HCEC 1CT (cell line): Measurements from ENCODE around the gene ITIH5.
"Not testable (repeated sequence)": the region's sequence is repeated elsewhere in the genome, so short reads cannot be mapped to it uniquely, and the experiment has no call there.

Experiments used
- DNase-seq: peaks from one replicate; pipeline ENCODE4 v3.0.0-alpha.2; 2017

Gene ITIH5

GRCh38 chr10:7666253-7667023, at the start of gene ITIH5:
TSS of gene ITIH5 (minus strand) at chr10:7666966. CDS start at chr10:7666892, 74 bp downstream.
- DNase-seq = no peak

GRCh38 chr10:7715515-7715914, 48.7 kb upstream of the ITIH5 start:
- DNase-seq = no peak

DNA sequence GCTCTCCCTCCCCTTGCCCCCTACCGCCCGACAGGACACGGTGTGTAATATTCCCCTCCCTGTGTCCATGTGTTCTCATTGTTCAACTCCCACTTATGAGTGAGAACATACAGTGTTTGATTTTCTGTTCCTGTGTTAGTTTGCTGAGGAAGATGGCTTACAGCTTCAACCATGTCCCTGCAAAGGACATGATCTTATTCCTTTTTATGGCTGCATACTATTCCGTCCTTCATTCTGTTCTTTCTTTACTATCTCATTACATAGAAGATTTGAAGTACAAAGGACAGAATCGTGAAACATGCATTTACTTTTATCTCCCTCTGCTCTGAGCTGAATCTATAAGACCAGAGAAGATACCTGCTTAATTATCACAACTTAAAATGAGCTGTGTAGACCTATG, 44.3 kb upstream of the ITIH5 start:
- not testable (repeated sequence) for DNase-seq

DNA sequence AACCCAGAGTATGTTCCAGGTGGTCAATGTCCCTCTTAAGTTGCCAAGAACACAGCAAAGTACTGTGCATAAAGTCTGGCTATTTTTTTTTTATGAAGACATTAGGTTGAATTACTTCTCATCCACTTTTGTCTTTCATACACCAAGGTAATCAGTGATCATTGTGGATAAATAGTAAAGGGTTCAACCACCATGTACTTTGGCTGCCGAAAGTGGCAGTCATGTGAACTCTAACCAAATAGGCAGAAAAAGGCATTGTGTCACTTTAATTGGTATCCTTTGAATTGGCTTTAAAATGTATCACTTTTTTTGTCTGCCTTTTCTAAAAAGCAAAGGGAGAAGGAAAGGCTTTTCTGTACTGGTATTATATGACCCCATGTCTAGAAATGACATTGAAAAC, 43.7 kb upstream of the ITIH5 start:
- DNase-seq = no peak

DNA sequence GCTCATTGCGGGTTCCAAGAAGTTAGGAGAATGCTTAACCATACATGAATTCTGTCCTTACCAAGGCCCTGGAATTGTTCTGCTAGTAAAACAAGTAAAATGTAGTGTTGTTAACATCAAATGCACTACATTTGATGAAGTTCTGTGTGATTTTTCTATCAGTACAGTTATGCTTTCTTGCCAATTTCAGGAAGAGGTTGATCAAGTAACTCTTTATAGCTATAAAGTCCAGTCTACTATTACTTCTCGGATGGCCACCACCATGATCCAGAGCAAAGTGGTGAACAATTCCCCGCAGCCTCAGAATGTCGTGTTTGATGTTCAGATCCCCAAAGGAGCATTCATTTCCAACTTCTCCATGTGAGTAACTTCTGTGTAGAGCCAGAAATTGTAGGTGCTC, 42.1 kb upstream of the ITIH5 start:
- no peak for DNase-seq

DNA sequence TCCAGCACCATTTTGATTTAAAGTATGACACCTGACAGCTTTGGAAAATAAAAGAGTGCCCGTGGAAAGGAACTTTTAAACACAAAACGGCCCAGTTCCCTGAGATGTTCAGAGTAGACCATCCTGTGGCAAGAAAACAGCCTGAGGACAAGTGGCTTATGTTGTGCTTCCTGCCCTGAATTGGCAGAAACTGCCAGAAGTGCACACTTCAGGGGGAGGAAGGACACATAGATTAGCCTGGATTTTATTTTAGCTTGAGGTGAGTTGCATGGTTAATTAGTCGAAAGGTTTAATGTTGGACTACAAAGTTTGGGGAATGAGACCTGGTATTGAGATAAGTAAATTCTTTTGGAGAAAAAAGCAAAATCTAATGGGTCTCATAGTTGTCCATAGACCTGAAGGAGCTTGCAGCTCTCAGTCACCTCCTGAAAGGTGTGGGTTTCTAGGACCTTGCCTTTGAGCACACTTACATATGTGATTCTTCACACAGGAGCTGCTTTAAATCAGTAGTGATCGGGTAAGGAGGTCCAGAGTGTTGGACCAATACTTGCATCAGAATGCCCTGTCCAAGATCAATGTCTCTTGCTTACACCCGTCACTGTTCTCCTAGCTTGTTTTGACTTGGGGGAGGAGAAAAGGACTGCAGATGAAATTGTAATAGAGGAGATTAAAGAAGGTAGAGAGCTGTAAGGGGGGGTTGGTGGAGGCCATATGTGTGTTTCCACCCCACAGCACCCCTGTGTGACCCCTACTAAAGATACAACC, 41.3 kb upstream of the ITIH5 start:
- no peak for DNase-seq

DNA sequence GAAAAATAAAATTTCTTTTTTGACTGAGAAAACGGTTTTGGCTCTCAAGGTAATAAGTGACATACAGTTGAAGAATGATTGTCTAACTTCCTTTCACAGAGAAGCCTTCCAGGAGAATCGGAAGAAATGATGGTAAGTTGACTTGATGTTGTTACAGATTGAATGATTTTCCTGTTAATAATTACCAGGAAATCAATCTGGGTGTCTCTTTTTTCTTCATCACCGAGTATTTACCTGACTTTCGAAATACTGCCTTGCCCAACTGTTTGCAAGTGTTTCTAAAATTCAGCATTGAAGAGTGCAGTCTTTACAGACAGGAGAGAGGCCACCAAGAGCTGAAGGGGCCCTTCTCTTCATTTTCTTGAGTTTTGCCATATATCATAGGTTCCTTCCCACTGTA, 40.3 kb upstream of the ITIH5 start:
- DNase-seq = no peak

- no peak for DNase-seq
These were observed 39.8 kb upstream of the ITIH5 start for GRCh38 chr10:7706534-7707073.

DNA sequence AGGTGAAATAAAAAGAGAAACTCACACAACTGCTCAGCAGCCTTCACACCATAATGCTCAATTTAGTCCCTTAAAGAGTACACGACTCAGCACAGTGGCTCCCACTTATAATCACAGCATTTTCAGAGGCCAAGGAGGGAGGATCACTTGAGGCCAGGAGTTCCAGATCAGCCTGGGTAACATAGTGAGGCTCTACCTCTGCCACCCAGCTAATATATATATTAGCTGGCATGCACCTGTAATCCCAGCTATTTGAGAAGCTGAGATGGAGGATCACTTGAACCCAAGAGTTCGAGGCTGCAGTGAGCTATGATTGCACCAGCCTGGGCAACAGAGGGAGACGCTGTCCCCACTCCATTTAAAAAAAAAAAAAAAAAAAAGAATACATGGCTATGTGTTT, 38.6 kb upstream of the ITIH5 start:
- no peak for DNase-seq

DNA sequence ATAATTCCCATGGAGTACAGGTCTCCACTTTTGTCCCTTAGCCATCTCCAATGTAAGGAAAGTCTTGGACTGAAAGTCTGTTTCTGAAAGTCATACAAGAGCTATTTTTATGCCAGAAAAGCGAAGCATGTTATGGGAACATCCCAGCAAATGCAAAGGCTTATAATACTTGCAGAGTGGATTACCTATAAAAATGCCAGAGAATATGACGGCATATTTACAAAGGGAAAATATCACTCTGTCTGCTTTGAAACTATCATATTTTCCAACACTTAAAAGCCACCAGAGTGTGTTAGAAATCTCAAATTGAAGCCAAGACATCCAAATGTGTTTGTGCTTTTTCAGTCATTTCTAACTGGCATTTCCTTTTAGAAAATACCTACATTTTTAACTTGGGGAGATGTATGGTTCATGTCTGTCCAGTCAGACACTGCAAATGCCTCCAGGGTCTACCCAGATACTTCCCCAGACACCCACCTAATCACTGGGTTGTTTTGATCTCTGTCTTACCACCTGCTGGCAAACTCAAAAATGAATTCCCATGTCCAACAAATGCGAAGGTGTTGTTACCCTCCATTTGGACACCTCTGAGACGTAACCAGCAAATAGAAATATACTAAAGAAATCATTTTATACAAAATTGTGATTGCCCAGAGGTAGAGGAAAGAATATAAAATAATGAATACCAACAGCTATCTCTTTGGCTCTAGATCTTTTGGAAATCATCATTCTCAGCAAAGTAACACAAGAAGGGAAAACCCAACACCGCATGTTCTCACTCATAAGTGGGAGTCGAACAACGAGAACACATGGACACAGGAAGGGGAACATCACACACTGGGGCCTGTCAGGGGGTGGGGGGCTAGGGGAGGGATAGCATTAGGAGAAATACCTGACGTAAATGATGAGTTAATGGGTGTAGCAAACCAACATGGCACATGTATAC, 37.6 kb upstream of the ITIH5 start:
- no peak for DNase-seq

GRCh38 chr10:7703140-7703539, 36.4 kb upstream of the ITIH5 start, which contains the start of gene ITIH2:
TSS of gene ITIH2 (plus strand) at chr10:7703316. CDS start at chr10:7703435, 119 bp downstream.
- no peak for DNase-seq

- no peak for DNase-seq
These were observed 35.6 kb upstream of the ITIH5 start for GRCh38 chr10:7702288-7702812.

DNA sequence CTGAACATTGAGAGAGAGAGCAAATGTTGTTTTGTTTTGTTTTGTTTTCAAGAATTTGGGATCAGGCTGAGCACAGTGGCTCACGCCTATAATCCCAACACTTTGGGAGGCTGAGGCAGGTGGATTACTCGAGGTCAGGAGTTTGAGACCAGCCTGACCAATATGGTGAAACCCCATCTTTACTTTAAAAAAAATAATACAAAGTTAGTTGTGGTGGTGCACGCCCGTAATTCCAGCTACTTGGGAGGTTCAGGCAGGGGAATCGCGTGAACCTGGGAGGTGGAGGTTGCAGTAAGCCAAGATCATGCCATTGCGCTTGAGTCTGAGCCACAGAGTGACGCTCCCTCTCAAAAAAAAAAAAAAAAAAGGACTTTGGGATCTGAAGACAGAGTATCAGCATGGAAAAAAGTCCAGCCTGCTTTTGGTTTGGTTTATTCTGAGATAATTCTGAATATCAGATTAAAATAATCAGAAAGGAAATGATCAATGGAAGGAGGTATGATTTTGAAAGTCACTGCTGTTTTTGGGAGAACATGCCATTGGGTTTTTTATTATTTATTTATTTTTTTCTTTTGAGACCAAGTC, 34.5 kb upstream of the ITIH5 start:
- no peak for DNase-seq

GRCh38 chr10:7700577-7701125, 33.9 kb upstream of the ITIH5 start:
- DNase-seq = no peak

GRCh38 chr10:7697426-7697825, 30.7 kb upstream of the ITIH5 start:
- DNase-seq = no peak

DNA sequence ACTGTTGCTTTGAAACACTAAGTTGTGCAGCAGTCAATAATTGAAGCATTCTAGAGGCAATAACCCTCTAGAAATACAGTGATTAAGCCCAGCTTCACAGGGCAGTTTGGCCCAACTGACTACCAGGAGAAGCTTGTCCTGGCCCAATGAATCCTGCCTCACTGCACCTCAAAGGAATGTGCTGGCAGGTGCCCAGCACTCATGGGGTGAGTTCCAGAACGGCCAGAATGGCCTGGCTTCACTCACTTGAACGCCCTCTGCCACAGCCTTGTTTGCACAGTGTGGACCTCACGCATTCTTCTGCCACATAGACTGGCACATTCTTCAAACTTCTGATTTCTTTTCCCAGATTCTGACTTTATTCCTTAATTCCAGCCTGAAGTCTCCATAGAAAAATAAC, 29.8 kb upstream of the ITIH5 start:
- DNase-seq = no peak

- not testable (repeated sequence) for DNase-seq
These were observed 26.4 kb upstream of the ITIH5 start for GRCh38 chr10:7693194-7693593.

DNA sequence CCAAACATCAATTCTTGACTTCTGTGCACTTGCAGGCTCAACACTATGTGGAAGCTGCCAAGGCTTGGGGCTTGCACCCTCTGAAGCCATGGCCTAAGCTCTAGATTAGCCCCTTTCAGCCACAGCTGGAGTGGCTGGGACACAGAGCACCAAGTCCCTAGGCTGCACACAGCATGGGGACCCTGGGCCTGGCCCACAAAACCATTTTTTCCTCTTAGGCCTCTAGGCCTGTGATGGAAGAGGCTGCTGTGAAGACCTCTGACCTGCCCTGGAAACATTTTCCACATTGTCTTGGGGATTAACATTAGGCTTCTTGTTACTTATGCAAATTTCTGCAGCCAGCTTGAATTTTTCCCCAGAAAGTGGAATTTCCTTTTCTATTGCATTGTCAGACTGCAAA, 25.6 kb upstream of the ITIH5 start:
- not testable (repeated sequence) for DNase-seq

DNA sequence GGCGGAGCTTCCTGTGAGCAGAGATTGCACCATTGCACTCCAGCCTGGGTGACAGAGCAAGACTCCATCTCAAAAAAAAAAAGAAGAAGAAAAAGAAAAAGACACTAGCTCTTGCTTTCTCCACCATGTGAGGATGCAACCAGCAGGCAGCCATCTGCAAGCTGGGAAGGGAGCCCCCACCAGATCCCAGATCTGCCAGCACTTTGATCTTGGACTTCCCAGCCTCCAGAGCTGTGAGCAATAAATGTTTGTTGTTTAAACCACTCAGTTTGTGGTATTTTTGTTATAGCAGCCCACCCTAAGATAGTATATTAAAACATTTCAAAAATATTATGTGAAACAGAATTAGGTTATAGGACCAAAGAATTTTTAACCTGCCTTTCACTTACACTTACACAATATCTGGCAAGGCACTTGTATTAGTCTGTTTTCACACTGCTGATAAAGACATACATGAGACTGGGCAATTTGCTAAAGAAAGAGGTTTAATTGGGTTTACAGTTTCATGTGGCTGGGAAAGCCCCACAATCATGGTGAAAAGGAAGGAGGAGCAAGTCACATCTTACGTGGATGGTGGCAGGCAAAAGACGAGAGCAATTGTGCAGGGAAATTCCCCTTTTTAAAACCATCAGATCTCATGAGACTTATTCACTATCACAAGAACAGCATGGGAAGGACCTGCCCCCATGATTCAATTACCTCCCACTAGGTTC, 24.3 kb upstream of the ITIH5 start:
- not testable (repeated sequence) for DNase-seq

- DNase-seq = no peak
These were observed 22.8 kb upstream of the ITIH5 start for GRCh38 chr10:7689591-7689990.
